GM19438 (cell line): ENCODE data around the gene KRTAP6-2.

Source experiments
- ATAC-seq: cut with Tn5 transposase; IDR thresholded peaks from one replicate; pipeline ENCODE4 v1.9.1; 2021; ENCODE audit warnings: low read depth; ENCODE audit not compliant: unreplicated experiment

Gene KRTAP6-2, protein sequence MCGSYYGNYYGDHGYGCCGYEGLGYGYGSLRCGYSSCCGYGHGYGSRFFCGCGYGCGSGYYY

GRCh38 chr21:30598802-30599201, at the start of gene KRTAP6-2:
KRTAP6-2 (minus strand) TSS chr21:30598902; CDS start chr21:30598874, 28 bp downstream.
- no peak for ATAC-seq

GRCh38 chr21:30646904-30647414, 48.3 kb upstream of the KRTAP6-2 start:
- ATAC-seq, result no peak

DNA sequence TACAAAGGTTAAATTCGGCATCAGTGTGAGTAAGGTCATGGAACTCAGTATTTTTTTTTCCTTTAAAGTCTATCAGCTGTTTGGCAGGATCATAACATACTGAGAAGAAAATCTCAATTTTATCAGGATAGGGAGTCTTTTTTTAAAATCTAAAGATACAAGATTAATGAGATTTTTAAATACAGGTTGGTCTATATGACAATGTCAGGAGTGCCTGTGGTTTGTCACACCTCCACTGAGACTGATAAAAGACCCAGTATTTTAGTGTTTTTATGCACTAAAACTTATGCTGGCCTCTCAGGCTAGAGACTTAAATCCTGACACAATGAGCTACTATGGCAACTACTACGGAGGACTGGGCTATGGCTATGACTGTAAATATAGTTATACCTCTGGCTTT, 43.9 kb upstream of the KRTAP6-2 start, which contains the start of gene KRTAP20-3:
KRTAP20-3 (plus strand) TSS at position 301 of the 400 bp plus-strand sequence.
- no peak for ATAC-seq

DNA sequence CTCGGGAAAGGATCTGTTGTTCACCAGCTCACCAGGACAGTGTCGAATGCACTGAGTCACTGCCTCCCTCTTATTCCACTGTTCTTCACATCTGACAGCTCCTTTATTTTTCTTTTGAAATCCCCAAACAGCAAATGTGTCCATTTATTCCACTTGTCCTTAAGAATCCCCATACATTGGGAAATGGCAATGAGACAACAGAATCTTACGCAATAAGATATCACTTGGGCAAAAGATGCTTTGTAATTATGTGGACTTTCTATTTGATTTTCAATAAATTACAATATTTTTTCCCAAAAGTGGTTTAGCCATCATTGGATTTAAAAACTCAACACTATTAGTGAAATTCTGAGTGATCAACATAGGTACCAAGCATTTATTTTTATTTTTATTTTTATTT, 40.0 kb upstream of the KRTAP6-2 start:
- ATAC-seq, result no peak

DNA sequence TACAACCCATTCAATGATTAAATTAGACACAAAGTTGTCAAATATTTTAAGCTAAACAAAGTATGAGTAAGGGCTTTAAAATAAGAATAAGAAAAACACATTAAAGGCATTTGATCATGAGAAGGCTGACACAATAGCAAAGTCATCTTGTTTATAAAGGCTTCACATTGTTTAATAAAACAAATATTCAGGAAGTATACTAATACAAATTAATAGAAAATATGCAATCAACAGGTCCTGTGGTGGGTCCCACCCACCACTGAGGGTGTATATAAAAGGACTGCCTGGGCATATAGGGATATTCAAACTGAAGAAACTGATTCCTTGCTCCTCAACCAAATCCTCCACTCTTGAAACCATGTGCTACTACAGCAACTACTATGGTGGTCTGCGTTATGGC, 36.2 kb upstream of the KRTAP6-2 start, which contains the start of gene KRTAP20-2:
KRTAP20-2 (plus strand) TSS at position 301 of the 400 bp plus-strand sequence; CDS start at position 359, 58 bp downstream.
- no peak for ATAC-seq

GRCh38 chr21:30629200-30629599, 30.5 kb upstream of the KRTAP6-2 start:
- no peak for ATAC-seq

GRCh38 chr21:30628109-30628508, 29.4 kb upstream of the KRTAP6-2 start:
- ATAC-seq, result no peak

GRCh38 chr21:30625449-30626165, 26.9 kb upstream of the KRTAP6-2 start:
- no peak for ATAC-seq

DNA sequence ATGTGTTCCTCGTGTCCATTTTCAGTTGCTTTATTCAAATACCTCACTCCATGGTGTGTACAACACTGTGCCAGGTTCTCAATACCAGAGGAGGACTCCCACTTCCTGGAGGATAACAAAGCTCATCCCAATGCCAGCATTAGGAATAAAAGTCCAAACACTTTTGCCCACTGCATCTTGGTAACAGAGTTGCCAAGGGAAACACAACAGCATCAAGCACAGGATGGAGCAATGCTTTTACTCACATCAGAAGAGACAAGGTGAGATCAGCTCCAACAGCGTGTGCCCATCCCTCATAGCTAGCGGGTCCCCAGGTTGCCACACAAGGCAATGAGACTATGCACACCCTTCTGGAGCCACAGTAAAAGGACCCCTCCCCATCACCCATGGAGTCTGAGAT, 24.7 kb upstream of the KRTAP6-2 start:
- ATAC-seq, result no peak

GRCh38 chr21:30620522-30620921, 21.8 kb upstream of the KRTAP6-2 start, which contains the start of gene KRTAP20-4:
KRTAP20-4 (plus strand) TSS chr21:30620627.
- ATAC-seq, result no peak

DNA sequence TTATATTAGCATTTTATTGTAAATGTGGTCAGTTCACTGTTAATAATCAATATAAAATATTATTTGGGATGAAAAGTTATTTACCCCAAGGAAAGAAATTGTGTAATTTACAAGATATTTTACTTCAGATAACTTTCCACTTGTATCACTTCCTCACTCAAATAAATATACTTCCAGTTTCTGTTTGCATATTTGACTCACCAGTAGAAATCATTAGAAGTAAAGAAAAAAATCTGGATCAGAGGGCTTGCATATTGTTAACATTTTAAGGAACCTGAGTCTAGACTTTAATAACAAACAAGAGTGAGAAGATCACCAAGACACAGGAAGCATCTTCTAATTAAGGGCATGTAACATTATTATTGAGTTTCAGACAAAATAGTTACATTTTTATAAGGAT, 21.4 kb upstream of the KRTAP6-2 start:
- ATAC-seq, result no peak

DNA sequence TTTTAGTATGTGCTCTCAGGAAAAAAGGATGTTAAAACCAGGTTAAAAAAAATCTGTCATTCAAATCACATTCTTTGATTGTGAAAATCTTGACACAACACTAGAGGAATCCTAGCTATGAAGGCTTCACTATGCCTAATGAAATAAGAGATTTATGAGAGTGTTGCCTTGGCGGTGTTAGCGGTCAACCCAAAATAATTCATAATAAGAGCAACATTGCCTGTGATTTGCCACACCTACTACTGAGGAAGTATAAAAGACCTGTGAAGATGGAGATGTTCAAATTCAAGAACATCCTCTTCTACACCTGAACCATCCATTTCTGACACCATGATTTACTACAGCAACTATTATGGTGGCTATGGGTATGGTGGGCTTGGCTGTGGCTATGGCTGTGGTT, 17.4 kb upstream of the KRTAP6-2 start, which contains the start of gene KRTAP20-1:
KRTAP20-1 (plus strand) TSS at position 301 of the 400 bp plus-strand sequence; CDS start at position 331, 30 bp downstream.
- no peak for ATAC-seq

- ATAC-seq, result no peak
Observed at GRCh38 chr21:30615199-30615598, 16.5 kb upstream of the KRTAP6-2 start.

GRCh38 chr21:30613836-30614235, 15.1 kb upstream of the KRTAP6-2 start, which contains the start of gene KRTAP6-1:
KRTAP6-1 (minus strand) TSS chr21:30613930; CDS start chr21:30613904, 26 bp downstream.
- no peak for ATAC-seq

DNA sequence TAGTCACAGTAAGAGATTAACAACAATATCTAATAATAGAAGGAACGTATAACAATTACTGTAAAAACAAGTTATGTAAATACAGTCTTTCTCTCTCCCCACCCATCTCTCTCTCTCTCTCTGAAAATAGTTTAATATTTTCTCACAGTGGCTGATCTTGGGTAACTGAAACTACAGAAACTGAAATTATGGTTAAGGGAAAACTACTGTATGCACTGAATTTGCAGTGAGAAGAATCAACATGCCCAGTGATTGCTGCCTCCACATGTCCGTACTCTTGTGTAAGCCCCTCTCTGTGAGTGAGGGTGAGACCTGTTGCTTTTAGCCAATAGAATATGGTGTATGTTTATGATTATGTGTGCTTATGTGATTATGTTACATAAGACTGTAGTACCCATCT, 13.4 kb upstream of the KRTAP6-2 start:
- ATAC-seq, result no peak

DNA sequence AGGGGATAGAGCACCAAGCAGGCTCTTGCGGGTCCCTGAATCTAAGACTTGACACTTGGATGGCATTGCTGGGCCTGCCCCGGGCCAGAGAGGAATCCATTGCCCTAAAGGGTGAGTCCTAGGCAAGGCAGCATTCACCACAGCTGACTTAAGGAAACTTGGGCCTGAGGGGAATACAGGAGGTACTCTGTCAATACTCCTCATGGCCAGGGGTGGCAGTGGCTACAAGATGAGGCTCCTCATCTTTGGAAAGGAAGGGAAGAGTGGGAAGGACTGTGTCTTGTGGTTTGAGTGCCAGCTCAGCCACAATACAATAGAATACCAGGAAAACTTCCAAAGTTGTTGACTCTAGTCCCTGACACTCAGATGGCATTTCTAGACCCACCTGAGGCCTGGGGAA, 7.3 kb upstream of the KRTAP6-2 start:
- ATAC-seq, result no peak

- ATAC-seq, result no peak
Observed at GRCh38 chr21:30600787-30601186, 2.1 kb upstream of the KRTAP6-2 start, which contains the start of gene KRTAP22-1. KRTAP22-1 (plus strand) TSS chr21:30601087.

DNA sequence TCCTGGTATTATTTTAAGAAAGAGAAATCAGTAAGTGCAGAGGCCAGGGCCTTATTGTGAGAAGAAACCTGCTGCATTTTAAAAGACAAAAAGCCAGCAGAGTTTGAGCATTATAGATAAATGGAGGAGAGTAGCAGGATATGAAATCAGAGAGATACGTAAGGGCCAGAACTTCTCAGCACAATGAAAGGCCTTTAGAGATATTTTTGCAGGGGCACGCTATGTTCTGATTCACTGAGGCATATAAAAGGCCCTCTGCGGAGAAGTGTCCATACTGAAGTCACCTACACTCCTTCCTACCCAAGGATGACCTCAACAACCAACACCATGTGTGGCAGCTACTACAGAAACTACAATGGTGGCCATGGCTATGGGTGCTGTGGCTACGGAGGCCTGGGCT, 6.6 kb downstream of the KRTAP6-2 start, which contains the start of gene KRTAP6-3:
KRTAP6-3 (plus strand) TSS at position 301 of the 400 bp plus-strand sequence; CDS start at position 307, 6 bp downstream.
- ATAC-seq, result no peak

- no peak for ATAC-seq
Observed at GRCh38 chr21:30590297-30590696, 8.4 kb downstream of the KRTAP6-2 start, which contains the start of gene KRTAP22-2. KRTAP22-2 (minus strand) TSS chr21:30590397.

- no peak for ATAC-seq
Observed at GRCh38 chr21:30582870-30583269, 15.8 kb downstream of the KRTAP6-2 start.

GRCh38 chr21:30580132-30580531, 18.6 kb downstream of the KRTAP6-2 start:
- no peak for ATAC-seq
